Measurements from ENCODE around the gene CLMN. TPM values are rescaled to one million over a fixed set of nuclear protein-coding genes. Genes with fewer than 3 reads are reported as not detected.

Gene CLMN
- total and polyA plus RNA-seq, 2 experiments from 2014 or later, result 15.7 to 40.0 TPM

GRCh38 chr14:95363468-95363954 is 43.8 kb upstream of the CLMN start:
- H3K9me3 ChIP-seq (ENCODE audit: low read depth), result no peaks in the 10 kb centered on the region
- DNase-seq (ENCODE audit: low spot score), result no peak

GRCh38 chr14:95362138-95362494 is 42.4 kb upstream of the CLMN start:
- no peak for DNase-seq (ENCODE audit: low spot score)
- H3K27ac ChIP-seq, result no peak overlapping the region
- no peaks in the 10 kb centered on the region for H3K9me2 ChIP-seq (replicated peaks; ENCODE audit: insufficient read depth)
- no peaks in the 10 kb centered on the region for H3K36me3 ChIP-seq (replicated peaks; ENCODE audit: insufficient read depth, low read depth)
- H3K79me2 ChIP-seq, result no peaks in the 10 kb centered on the region
- H3K27me3 ChIP-seq, result peaks cover 27% of the 10 kb centered on the region
- no peaks in the 10 kb centered on the region for H3K9me3 ChIP-seq (ENCODE audit: low read depth)
- no peak overlapping the region for H3K4me3 ChIP-seq
- H3K4me2 ChIP-seq, result peak overlapping the region; percentile 66
- TF ChIP-seq CTCF (IDR thresholded peaks at IDR 0.05; ENCODE audit: poor library complexity) (no peak), EZH2phosphoT487 (IDR thresholded peaks at IDR 0.05; ENCODE audit: low read depth, severe bottlenecking, unreplicated experiment) (no peak), EZH2 (IDR thresholded peaks at IDR 0.05; ENCODE audit: borderline replicate concordance) (no peak)
- 29% methylated on average over 9 of the region's 9 CpGs for WGBS (ENCODE audit: low lambda C conversion rate, missing lambda C conversion rate)
- peaks cover 8% of the 10 kb centered on the region for H3K4me1 ChIP-seq (ENCODE audit: insufficient read depth)
- H2AFZ ChIP-seq, result peak overlapping the region; percentile 33
- H4K20me1 ChIP-seq (ENCODE audit: insufficient read depth, poor library complexity, severe bottlenecking), result no peaks in the 10 kb centered on the region

More at GRCh38 chr14:95363468-95363954, 43.8 kb upstream of the CLMN start:
- WGBS (ENCODE audit: low lambda C conversion rate, missing lambda C conversion rate), result 83% methylated on average over 11 of the region's 11 CpGs
- H4K20me1 ChIP-seq (ENCODE audit: insufficient read depth, poor library complexity, severe bottlenecking), result no peaks in the 10 kb centered on the region
- no peaks in the 10 kb centered on the region for H3K36me3 ChIP-seq (replicated peaks; ENCODE audit: insufficient read depth, low read depth)
- peaks cover 8% of the 10 kb centered on the region for H3K4me1 ChIP-seq (ENCODE audit: insufficient read depth)
- TF ChIP-seq EZH2phosphoT487 (IDR thresholded peaks at IDR 0.05; ENCODE audit: low read depth, severe bottlenecking, unreplicated experiment) (no peak), EZH2 (IDR thresholded peaks at IDR 0.05; ENCODE audit: borderline replicate concordance) (no peak), CTCF (IDR thresholded peaks at IDR 0.05; ENCODE audit: poor library complexity) (no peak)
- H3K79me2 ChIP-seq, result no peaks in the 10 kb centered on the region
- H3K9me2 ChIP-seq (replicated peaks; ENCODE audit: insufficient read depth), result no peaks in the 10 kb centered on the region
- H3K27ac ChIP-seq, result no peak overlapping the region
- H3K4me2 ChIP-seq, result no peak overlapping the region
- H2AFZ ChIP-seq, result no peak overlapping the region
- H3K4me3 ChIP-seq, result no peak overlapping the region
- peaks cover 27% of the 10 kb centered on the region for H3K27me3 ChIP-seq

GRCh38 chr14:95361373-95362137 is 41.8 kb upstream of the CLMN start:
- WGBS (ENCODE audit: low lambda C conversion rate, missing lambda C conversion rate), result 19% methylated on average over 19 of the region's 19 CpGs
- TF ChIP-seq EZH2 (IDR thresholded peaks at IDR 0.05; ENCODE audit: borderline replicate concordance), result no peak
- TF ChIP-seq CTCF (IDR thresholded peaks at IDR 0.05; ENCODE audit: poor library complexity), result peak; percentile 62
- H3K36me3 ChIP-seq (replicated peaks; ENCODE audit: insufficient read depth, low read depth), result no peaks in the 10 kb centered on the region
- no peaks in the 10 kb centered on the region for H3K9me3 ChIP-seq (ENCODE audit: low read depth)
- no peaks in the 10 kb centered on the region for H3K9me2 ChIP-seq (replicated peaks; ENCODE audit: insufficient read depth)
- peaks cover 8% of the 10 kb centered on the region for H3K4me1 ChIP-seq (ENCODE audit: insufficient read depth)
- H3K27ac ChIP-seq, result no peak overlapping the region
- H3K79me2 ChIP-seq, result no peaks in the 10 kb centered on the region
- no peaks in the 10 kb centered on the region for H4K20me1 ChIP-seq (ENCODE audit: insufficient read depth, poor library complexity, severe bottlenecking)
- H2AFZ ChIP-seq, result peak overlapping the region; percentile 33
- H3K4me3 ChIP-seq, result no peak overlapping the region
- H3K27me3 ChIP-seq, result peaks cover 27% of the 10 kb centered on the region
- peak overlapping the region; percentile 66 for H3K4me2 ChIP-seq
- DNase-seq (ENCODE audit: low spot score), result peak; percentile 52
